ENCODE measurements around the gene ADAMTS2.
A peak's percentile ranks its signal among the peaks of the same experiment; 100 is the strongest.

Gene ADAMTS2

DNA sequence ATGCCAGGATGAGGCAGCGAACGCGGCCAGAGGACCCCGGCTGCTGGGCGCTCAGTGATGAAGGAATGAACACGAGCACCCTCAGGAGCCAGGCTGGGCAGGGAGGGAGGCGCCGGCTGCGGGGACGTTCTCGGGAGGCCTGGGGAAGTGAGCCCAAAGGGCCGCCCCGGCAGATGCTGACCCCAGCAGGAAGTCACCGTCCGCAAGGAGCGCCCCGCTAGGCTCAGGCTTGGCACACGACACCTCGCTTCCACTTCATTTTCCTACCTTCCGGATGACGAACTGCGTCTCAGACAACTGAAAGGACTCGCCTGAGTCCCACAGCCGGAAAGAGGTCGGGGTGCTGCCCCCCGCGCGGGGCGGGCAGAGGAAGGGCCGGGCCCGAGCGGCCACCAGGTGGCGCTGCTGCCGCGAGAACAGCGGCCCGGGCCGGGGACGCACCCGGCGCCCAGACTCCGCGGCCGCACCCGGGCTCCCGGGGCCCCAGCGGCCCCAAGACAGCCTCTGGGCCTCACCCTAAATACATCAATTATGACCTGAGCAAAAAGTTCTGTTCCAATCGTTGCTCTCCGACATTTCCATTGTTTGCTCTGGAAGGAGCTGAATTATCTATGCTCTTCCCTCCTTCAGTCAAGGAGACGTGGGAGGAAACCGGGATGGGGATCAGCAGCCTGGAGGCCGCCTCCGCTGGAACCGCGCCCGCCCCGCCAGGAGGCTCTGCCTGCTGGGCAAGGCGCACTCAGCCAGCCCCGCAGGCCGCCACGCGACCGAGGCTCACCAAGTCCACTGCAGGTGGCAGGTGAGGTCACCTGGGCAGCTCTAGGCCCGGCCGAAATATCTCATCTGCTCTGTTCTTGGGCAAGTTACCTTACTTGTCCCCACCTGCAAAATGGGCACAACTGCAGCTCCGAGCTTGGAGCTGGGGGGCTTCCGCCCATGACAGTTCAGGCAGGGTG is 178.1 kb downstream of the ADAMTS2 start:
- DNase-seq = peak; percentile 77

DNA sequence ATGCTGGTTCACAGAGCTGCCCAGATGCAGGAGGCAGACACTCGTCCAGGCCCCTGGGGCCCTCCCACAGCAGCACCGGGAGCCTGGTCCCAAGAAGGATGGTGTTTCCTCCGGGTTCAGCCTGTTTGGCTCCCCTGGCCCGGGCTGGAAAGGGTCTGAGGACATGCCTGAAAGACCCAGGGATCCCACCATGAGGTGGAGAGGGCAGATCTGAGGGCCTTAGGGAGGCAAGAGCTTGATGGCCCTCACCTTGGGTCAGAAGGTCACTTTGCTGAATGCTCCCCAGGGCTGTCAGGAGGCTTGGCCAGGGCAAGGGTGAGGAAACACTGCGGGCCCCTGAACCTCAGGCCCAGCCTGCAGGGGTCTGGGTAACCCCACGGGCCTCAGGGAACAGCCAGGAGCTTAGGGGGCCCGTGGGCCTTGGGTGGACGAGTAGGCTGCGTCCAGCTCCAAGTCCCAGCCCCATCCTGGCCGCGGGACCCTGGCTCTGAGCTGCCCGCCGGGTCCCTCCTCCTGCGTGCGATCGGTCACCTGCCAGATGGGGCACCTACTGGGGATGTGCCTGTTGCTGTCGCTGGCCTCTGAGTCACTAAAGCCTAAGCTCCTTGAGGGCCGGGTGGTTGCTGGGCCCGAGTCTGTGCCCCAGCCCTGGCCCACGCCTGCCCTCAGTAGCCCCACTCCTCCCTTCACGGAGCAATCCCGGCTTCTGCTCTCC is 178.9 kb downstream of the ADAMTS2 start:
- no peak for DNase-seq

DNA sequence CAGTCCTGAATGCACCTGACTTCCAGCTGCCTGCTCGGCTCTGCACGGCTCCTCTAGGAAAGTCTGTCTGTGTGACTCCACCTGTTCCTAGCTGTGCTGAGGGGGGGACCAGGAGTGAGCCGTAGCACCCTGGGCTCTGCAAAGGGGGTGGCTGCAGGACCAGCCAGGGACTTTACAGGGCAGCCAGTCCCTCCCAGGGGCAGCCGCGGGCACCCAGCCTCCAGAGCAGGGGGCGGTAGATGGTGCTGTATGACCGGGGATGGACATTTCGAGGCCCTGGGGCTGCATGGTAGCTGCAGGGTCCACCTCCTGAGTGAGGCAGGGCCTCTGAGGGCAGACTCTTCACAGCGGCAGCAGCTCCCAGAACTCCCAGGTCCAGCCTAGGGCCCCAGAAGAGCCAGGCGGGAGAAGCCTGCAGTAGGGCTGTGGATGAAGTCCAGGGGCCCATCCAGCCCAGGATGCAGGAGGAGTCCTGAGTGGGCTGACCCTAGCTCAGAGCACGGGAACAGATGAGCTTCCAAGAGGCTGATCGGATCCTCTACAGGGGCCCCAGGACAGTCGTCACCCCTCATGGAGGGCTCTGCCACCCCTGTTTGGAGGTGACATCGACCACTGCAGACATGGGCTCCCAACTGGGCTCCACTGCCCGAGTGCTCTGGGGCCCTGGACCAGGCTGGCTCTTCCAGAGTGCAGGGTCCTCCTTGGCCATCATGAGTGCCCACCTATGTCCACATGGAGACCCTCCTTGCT is 179.7 kb downstream of the ADAMTS2 start:
- no peak for DNase-seq

DNA sequence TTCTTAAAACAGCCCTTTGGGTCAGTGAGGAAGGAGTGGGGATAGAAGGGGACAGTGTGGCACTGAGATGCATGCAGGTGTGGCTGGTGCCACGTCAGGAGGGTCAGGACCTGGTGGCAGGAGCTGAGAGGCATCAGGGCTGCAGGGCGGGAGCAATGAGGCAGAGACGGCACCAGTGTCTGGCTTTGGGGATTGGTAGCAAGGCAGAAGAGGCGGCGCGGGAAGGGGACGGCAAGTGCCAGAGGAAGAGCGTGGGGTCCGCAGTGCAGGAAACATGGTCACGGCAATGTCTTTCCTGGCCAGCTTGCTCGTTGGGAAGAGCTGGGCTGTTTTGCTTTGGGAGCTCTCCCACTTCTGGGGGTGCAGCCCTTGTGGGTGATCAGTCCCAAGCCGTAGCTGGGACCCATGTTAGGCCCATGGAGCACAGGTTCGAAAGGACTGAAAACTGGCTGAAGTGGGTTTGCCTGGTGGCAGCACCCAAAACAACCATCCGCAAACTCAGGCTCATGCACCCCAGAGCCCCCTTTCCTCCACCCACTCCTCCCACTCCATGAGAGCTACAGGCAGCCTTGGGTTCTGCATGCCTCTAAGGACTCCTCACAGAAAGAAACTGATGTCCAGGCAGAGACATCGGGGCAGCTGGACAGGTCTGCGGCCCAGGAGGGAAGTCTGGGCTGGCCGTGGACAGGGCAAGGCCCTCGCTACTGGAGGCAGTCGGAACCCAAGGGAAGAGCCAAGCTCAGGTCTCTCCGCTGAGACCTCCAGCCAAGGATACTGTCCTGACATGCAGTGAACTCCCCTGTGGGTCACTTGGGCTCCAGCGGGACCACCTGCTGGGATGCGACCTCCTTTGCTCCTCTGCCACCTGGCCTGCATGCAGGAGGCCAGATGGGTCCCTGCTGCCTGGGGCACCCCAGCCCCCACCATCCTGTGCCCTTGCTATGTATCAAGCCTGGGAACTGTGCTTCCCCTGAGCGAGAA is 180.6 kb downstream of the ADAMTS2 start:
- DNase-seq = no peak

DNA sequence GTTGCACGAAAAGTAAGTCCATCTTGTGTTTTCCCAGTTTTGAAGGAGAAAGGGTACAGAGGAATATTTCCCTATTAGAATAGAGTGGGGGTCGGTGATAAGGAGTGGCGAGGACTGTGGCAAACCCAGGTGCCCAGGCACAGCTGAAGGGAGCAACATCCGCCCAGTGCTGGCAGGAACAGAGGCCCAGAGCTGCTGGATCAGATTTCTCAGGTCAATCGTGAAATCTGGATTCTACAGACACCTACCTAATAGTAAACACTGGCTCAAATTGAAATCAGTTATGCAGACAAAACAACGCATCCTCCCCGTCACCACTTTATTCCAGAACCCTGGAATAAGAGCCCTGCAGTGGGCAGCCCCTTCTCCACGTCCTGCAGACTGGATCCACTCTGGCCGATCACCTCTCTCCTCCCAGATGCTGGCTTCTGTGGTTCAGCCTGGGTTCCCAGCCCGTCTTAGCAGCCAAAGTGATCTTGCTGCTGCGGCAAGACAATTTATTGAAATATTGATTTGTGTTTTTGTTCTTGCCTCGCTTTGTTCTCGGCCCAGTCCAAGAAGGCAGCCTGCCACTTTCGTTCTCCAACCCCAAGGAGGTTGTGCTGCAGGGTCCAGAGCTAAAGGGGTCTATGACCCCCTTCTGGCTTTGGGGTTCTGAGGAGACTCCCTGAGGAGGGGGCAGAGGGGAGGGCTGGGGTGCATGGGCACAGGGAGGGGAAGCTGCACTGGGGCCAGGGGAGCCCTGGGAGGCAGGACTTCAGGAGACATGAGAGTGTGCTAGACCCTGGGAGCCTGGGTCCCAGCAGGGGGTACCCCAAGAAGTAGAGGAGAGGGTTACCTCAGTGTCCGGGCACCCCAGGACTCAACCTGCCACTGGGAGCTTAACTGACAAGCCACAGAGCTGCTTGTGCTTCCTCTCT is 181.8 kb downstream of the ADAMTS2 start:
- DNase-seq = no peak

DNA sequence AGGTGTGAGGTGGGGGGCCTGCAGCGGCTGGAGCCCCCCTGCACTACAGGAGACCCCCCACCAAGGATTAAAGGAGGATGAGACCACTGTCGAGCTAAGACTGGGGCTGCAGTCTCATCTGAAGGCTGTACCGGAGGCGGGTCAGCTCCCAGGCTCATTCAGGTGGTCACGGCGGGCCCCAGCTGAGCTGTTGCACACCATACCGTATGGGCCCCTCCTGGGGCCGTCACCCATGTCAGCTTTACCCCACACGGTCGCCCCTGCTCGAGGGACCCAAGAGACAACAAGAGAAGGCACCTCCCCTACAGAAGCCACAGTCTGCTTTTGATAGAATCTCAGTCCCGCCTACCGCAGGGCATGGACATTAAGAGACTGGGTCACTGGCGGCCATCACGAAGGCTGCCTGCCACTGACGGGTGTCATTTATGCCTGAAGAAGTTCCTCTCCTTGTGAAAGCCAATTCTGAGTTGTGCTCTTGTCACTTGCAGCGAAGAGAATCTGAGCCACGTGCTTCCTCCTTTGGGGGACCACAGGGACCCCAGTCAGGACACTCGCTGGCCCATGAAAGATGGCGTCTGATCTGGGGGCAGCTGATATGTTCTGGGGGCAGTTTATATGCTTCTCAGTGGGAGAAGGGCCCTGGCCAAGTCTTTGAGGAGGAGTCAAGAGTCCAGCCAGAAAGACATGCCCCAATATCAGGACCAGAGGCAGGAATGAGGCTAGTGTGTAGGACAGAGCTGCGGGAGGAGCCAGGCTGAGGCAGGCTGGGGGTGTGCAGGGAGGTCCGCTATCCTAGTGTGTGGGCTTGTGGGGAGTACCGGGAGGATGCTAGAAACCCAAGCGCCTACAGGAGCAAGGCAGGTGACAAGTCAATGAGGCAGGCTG is 182.7 kb downstream of the ADAMTS2 start:
- DNase-seq = no peak

DNA sequence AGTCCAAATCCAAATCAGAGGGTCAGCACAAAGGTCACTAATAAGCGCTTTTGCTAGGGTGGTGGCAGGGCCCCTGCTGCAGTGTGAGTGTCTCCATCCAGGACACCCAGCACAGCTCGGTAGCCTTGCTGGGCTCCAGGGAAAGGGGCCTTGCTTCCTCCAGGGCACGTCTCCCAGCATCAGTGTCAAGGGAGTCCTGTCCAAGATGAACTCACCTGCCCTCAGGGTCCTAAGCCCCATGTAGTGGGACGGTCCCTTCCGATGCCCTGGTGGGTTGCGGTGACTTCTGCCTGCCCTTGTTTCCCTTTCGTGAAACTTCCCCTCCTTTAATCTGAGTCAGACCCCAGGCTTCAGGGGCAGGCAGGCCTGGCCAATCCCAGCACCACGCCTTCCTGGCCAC is 183.4 kb downstream of the ADAMTS2 start:
- no peak for DNase-seq

DNA sequence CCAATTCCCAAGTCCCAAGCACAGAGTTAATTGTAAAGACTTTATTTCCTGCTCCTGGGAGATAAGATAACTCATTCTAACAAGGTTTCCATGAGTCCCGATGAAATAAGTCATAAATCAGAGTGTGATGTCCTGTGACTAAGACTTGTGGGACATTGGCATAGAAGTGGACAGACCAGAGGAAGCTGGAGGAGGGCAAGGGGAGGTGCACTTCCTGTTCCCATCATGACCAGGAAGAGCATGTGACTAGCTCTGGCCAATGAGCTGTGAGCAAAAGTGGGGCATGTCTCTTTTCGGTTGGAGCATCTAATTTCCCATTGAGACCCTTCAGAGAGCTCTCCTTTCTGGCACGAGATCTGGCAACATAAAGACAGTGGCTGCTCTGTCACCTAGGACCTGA is 184.7 kb downstream of the ADAMTS2 start:
- no peak for DNase-seq

DNA sequence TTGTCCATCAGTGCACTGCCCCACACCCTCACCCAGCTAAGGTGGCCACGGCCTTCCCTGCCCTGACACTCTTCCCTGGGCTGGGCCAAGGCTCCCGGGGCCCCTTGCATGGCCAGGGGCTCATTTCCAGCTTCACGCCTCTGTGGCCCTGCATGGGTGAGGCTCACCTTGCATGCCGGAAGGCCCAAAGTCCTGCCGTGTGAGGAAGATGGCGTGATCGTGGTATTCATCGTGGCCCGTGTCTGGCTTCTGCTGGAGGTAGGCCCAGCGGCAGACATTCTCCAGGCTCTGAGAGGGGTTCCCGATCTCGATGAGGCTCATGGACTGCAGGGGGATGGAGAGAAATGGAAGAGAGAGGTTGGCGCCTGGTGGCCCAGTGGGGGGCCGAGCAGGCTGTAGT is 186.7 kb downstream of the ADAMTS2 start:
- DNase-seq = no peak

DNA sequence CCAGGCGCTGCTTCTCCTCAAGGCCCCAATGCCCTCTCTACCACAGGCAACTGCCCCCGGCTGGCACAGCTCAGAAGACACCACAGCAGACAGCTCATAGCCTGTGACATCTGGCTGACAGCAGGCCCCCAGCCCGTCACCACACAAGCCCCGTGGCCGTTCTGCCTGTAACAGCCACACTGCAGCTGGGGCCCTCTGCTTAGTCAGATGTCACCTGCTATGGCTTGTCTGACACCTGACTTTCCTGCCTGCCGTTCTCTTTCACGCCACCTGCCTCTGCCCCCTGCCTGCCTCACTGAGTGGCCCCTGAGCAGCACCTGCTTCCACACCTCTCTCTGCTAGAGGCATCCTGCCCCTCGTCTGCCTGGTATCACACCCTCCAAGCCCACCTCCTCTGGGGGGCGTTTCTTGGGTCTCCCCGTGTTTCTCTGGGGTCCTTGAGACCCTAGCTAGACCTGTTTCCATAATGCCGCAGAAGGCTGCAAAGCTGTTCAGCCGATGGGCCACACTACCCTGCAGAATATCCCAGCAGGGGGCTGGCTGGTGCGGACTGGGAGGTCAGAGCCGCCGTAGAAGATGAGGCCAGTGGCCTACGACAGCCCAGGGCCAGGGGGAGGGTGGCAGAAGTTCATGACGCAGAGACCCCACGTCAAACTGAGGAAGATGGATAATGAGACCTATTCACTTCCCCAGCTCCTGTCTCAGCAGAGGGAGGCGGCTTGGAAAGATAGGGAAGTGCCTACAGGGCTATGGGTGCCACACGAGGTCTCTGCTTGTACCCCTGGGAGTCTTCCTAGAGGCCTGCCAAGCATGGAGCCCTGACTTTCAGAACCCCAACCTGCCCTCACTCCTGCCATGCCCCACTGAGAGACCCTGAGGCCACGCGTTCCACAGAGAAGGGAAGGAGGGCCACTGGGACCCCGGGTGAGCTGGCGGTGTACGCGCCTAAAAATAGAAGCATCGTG is 190.0 kb downstream of the ADAMTS2 start:
- peak; percentile 28 for DNase-seq

DNA sequence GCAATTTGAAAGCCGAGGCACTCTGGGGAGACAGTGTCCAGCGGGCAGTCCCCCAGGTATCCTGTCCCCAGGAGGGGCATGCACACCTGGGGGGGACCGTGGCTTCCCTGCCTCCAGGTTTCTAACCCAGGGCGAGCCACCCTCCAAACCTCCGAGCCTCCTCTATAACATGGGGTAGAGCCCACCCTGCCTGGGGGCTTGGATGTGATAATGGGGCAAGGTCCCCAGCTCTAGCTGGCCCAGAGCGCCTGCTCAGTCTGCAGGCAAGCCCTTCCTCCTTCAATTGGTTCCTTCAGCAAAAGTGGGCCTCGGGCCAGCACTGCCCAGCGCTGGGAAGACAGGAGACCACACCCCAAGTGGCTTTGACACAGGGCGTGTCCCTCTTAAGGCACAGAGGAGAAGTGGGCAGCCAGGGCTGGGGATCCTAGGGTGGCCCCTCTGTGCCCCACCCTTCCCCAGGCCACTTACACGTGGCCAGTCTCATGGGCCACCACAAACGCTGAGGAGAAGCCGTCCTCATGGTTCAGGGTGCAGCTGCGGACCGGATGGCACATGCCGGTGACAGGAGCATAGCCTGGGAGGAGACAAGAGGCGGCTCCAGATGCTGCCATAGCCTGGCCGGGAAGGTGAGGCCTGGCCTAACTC is 190.8 kb downstream of the ADAMTS2 start:
- DNase-seq = no peak

DNA sequence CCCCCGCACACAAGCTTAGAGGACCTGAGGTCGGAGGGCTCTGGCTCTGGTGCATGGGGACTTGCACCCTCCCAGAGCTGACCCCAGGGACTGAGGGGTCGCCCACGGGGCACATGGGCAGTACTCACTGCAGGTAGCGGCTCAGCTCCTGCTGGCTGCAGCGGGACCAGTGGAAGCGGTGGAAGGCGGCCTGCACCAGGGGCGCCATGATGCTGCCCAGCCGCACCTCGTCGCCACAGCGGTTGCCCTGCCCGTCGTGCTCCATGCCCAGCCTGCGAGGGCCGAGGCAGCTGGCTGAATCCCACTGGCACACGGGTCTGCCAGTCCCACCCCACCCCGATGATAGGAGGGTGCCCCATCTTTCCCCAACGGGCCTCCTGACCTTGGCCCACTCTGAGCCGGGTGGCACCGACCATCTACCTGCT is 191.3 kb downstream of the ADAMTS2 start:
- DNase-seq = no peak

DNA sequence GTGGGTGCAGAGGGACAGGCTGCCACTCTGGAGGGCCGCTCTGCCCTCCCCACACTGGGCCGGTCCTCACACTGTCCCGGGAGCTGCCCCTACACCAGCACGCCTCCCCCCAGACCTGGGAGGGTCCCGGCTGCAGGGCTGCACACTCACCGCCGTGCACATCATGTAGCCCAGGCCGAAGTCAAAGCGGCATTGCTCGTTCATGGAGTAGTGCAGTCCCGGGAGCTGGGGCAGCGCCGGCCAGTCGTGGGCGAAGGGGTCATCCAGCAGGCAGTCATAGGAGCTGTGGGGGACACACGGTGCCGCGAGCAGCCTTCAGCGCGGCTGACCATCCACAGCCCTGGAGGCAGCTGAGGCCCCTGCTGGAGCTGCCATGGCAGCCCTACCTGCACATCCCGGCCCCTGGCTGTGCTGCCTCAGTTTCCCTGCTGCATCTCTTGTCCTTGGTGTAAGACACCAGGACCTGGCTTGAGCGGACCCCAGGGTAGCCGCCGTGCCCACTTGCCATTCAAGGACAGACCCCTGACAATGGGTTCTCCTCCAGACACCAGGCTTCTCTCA is 191.8 kb downstream of the ADAMTS2 start:
- DNase-seq = no peak

DNA sequence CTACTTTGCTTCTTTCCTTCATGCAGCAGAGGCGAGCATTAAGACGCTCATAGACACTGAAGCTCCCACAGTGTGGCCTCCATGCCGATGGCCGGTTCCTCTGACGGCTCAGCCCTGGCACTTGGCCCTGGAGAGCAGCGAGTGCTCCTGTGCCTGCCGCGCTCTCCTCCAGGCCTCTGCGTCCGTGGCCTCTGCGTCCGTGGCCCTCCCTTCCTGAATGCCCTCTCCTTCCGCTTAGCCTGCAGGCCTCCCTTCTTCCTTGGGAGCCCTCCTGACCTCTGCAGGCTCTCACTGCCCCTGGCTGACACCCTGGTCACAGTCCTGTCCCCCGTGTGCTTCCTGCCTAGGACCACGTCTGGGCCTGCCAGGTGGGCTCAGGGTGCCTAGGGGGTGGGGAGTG is 192.3 kb downstream of the ADAMTS2 start:
- DNase-seq = no peak

DNA sequence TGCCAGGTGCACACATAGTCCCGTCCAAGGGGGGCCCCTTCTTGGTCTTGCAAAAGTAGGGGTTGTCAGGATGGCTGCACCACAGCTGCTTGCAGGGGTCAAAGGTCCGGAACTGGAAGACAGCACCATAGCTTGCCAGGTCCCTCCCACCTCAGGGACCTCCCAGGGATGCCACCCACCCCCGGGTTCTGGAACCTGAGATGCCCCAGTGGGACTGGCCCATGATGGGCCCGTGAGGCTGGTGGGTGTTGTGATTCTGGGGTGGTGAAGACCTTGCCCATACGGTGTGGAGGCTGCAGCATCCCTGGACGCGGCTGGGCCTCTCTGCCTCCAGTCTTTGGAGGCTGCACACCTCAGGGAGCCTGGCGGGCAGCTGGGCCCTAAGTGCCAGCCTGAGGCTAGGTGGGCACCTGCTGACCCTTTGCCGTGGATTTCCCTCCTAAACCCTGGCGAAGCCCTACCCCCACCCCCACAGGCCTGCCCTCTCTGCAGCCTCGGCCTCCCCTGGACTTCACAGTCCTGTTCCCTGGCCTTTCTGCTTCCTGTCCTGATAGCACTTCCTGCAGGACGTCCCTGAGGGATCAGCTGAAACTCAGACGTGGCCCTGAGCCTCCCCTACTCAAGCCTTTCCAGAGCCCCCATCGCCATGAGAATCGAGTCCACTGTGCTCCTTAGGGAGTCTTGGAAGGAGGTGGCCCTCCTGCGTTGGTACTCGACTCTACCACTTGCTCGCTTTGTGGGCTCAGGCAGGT is 192.9 kb downstream of the ADAMTS2 start:
- DNase-seq = no peak

DNA sequence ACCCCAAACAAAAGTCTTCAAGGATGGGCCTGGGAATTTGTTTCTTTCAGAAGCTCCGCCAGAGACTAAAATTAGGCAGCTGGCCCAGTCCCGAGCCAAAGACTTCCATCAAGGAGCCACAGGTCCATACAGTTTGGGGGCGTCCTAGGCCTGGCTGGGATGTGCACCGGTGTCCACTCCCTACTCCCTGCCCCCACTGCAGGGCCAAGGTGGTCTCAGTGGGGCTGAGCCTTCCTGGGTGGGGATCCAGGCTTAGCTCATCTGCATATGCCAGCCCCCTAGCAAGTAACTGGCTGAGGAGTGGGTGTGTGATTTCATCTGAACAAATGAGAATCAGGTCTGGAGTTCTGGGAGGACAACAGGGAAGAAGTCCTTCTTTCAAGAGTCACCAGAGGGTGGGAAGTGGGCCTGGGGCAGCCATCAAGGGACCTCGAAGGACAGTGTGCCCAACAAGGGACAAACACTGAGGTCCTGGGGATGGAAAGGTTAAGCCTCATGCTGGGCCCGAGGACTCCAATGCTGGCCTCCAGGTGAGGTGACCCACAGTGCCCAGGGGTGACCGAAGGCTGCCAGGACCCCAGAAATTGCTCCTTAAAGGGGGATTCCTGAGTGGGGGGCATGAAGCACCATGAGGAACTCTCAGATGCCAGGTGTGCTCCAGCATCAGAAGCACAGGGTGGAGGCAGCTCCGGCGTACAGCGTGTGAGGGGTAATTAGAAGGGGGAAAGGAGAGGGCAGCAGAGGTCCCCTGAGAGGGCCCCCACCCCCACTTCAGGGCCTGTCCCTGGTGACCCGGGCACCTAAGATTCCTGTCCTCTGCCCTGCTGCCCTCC is 193.8 kb downstream of the ADAMTS2 start:
- DNase-seq = no peak

Measured in activated CD4-positive, CD25-positive, alpha-beta regulatory T cell treated with anti-CD3 and anti-CD28 coated beads, Interleukin-2, amount 50 U/mL, for 72 hours (primary cell).